Panc1 (cell line): ENCODE measurements around the gene C9orf72.

ENCODE experiments used
- CTCF ChIP-seq: fragments of 450-650 bp; IDR thresholded peaks from 2 replicates; pipeline ENCODE4 v1.5.1; 2017; ENCODE audit warnings: mild to moderate bottlenecking
- TCF7L2 ChIP-seq: IDR thresholded peaks from 2 replicates; pipeline ENCODE4 v1.6.1; 2011; ENCODE audit warnings: mild to moderate bottlenecking, low read depth, low read length, inconsistent platforms

GRCh38 chr9:27519466-27520465 is 53.5 kb downstream of the C9orf72 start:
- TF ChIP-seq CTCF (no peak), TCF7L2 (no peak)
